HEK293 (cell line): ENCODE results near the gene POMT2.

ENCODE experiments used
- CTCF ChIA-PET: fragments of 350-600 bp; formaldehyde crosslinking; extraction: SDS; loops from one replicate; lab custom pipeline; 2021; ENCODE audit warnings: antibody characterized with exemption; lab: Yijun Ruan, JAX
- POLR2A ChIA-PET: fragments of 300-600 bp; formaldehyde crosslinking; extraction: SDS; loops from one replicate; lab custom pipeline; 2020; ENCODE audit warnings: antibody characterized with exemption, inconsistent platforms; lab: Yijun Ruan, JAX
- H3K27ac ChIP-seq: fragments of 200-500 bp; sonication (Bioruptor generic); 2 replicates; pipeline ENCODE4 v1.5.1; 2014; ENCODE audit warnings: low read depth, low read length, control low read depth, inconsistent platforms; ENCODE audit errors: extremely low read depth
- H3K36me3 ChIP-seq, 2 experiments: fragments of 200-500 bp in 1 of 2; sonication (Bioruptor generic) in 1 of 2; 1 replicate in 1 of 2; 2 replicates in 1 of 2; pipeline ENCODE4 v1.5.1; 2014 to 2017; ENCODE audit warnings: inconsistent platforms in 2 of 2, low read length in 2 of 2; ENCODE audit not compliant: control insufficient read depth in 2 of 2, insufficient read depth in 1 of 2
- H3K4me1 ChIP-seq: fragments of 200-500 bp; sonication (Bioruptor generic); 2 replicates; pipeline ENCODE4 v1.5.1; 2014; ENCODE audit warnings: mild to moderate bottlenecking, low read length, inconsistent platforms; ENCODE audit not compliant: control insufficient read depth, insufficient read depth
- H3K4me3 ChIP-seq: 2 replicates; pipeline ENCODE4 v1.5.1; 2011; ENCODE audit warnings: low read depth, mild to moderate bottlenecking, control low read depth, low read length, moderate library complexity
- H3K9me3 ChIP-seq: fragments of 200-500 bp; sonication (Bioruptor generic); 2 replicates; pipeline ENCODE4 v1.5.1; 2014; ENCODE audit warnings: low read depth, low read length, inconsistent platforms; ENCODE audit not compliant: control insufficient read depth, insufficient read depth
- KLF9 ChIP-seq: fragments of 450-650 bp; formaldehyde crosslinking; IDR thresholded peaks from 2 replicates; pipeline ENCODE4 v1.5.1; 2016; ENCODE audit warnings: missing biosample characterization, missing genetic modification characterization, low read depth
- OSR2 ChIP-seq: fragments of 450-650 bp; formaldehyde crosslinking; IDR thresholded peaks from 2 replicates; pipeline ENCODE4 v1.5.1; 2016; ENCODE audit warnings: missing biosample characterization, missing genetic modification characterization
- OVOL3 ChIP-seq: fragments of 450-650 bp; formaldehyde crosslinking; IDR thresholded peaks from 2 replicates; pipeline ENCODE4 v1.5.1; 2016; ENCODE audit warnings: missing biosample characterization, missing genetic modification characterization
- RBAK ChIP-seq: fragments of 450-650 bp; formaldehyde crosslinking; IDR thresholded peaks from 2 replicates; pipeline ENCODE4 v1.5.1; 2016; ENCODE audit warnings: missing biosample characterization, missing genetic modification characterization
- SCRT2 ChIP-seq: fragments of 450-650 bp; formaldehyde crosslinking; IDR thresholded peaks from 2 replicates; pipeline ENCODE4 v1.5.1; 2016; ENCODE audit warnings: missing biosample characterization, missing genetic modification characterization
- ZNF157 ChIP-seq: fragments of 450-650 bp; formaldehyde crosslinking; IDR thresholded peaks from 2 replicates; pipeline ENCODE4 v1.5.1; 2016; ENCODE audit warnings: missing biosample characterization, missing genetic modification characterization
- ZNF184 ChIP-seq: fragments of 450-650 bp; IDR thresholded peaks from 2 replicates; pipeline ENCODE4 v1.5.1; 2018; ENCODE audit warnings: missing biosample characterization, mild to moderate bottlenecking, missing genetic modification characterization
- ZNF23 ChIP-seq: fragments of 450-650 bp; formaldehyde crosslinking; IDR thresholded peaks from 2 replicates; pipeline ENCODE4 v1.5.1; 2016; ENCODE audit warnings: missing biosample characterization, missing genetic modification characterization, borderline replicate concordance
- ZNF239 ChIP-seq: fragments of 450-650 bp; formaldehyde crosslinking; IDR thresholded peaks from 2 replicates; pipeline ENCODE4 v1.5.1; 2016; ENCODE audit warnings: missing biosample characterization, missing genetic modification characterization
- ZNF311 ChIP-seq: fragments of 450-650 bp; formaldehyde crosslinking; IDR thresholded peaks from 2 replicates; pipeline ENCODE4 v1.5.1; 2017; ENCODE audit warnings: missing biosample characterization, missing genetic modification characterization, borderline replicate concordance
- ZNF394 ChIP-seq: fragments of 450-650 bp; formaldehyde crosslinking; IDR thresholded peaks from 2 replicates; pipeline ENCODE4 v1.5.1; 2016; ENCODE audit warnings: missing biosample characterization, missing genetic modification characterization, mild to moderate bottlenecking, moderate library complexity, borderline replicate concordance
- ZNF510 ChIP-seq: fragments of 450-650 bp; formaldehyde crosslinking; IDR thresholded peaks from 2 replicates; pipeline ENCODE4 v1.5.1; 2018; ENCODE audit warnings: mild to moderate bottlenecking, missing genetic modification characterization, missing biosample characterization; ENCODE audit not compliant: insufficient replicate concordance
- ZNF548 ChIP-seq: fragments of 450-650 bp; formaldehyde crosslinking; IDR thresholded peaks from 2 replicates; pipeline ENCODE4 v1.5.1; 2016; ENCODE audit warnings: missing biosample characterization, missing genetic modification characterization
- ZNF610 ChIP-seq: fragments of 450-650 bp; formaldehyde crosslinking; IDR thresholded peaks from 2 replicates; pipeline ENCODE4 v1.5.1; 2016; ENCODE audit warnings: missing biosample characterization, missing genetic modification characterization, borderline replicate concordance
- ZNF660 ChIP-seq: fragments of 450-650 bp; IDR thresholded peaks from 2 replicates; pipeline ENCODE4 v1.5.1; 2018; ENCODE audit warnings: missing biosample characterization, mild to moderate bottlenecking, missing genetic modification characterization
- ZNF785 ChIP-seq: fragments of 450-650 bp; formaldehyde crosslinking; IDR thresholded peaks from 2 replicates; pipeline ENCODE4 v1.5.1; 2016; ENCODE audit warnings: missing biosample characterization, missing genetic modification characterization
- ZNF792 ChIP-seq: fragments of 450-650 bp; formaldehyde crosslinking; IDR thresholded peaks from 2 replicates; pipeline ENCODE4 v1.5.1; 2016; ENCODE audit warnings: missing biosample characterization, missing genetic modification characterization
- TF ChIP-seq, protein P1 (sequence below): fragments of 450-650 bp; formaldehyde crosslinking; optimal IDR thresholded peaks from 2 replicates; pipeline ENCODE3; 2016; ENCODE audit warnings: missing biosample characterization, mild to moderate bottlenecking, missing genetic modification characterization
- TF ChIP-seq, protein P2 (sequence below): fragments of 450-650 bp; formaldehyde crosslinking; IDR thresholded peaks from 2 replicates; pipeline ENCODE4 v1.5.1; 2016; ENCODE audit warnings: missing biosample characterization, missing genetic modification characterization
- TF ChIP-seq, protein P3 (sequence below): fragments of 450-650 bp; formaldehyde crosslinking; IDR thresholded peaks from 2 replicates; pipeline ENCODE4 v1.5.1; 2017; ENCODE audit warnings: missing biosample characterization, missing genetic modification characterization
- TF ChIP-seq, protein P4 (sequence below): fragments of 450-650 bp; formaldehyde crosslinking; IDR thresholded peaks from 2 replicates; pipeline ENCODE4 v1.5.1; 2016; ENCODE audit warnings: missing biosample characterization, missing genetic modification characterization
- TF ChIP-seq, protein P5 (sequence below): fragments of 450-650 bp; formaldehyde crosslinking; IDR thresholded peaks from 2 replicates; pipeline ENCODE4 v1.5.1; 2016; ENCODE audit warnings: missing biosample characterization, missing genetic modification characterization
- TF ChIP-seq, protein P6 (sequence below): fragments of 450-650 bp; formaldehyde crosslinking; conservative IDR thresholded peaks from 2 replicates; pipeline ENCODE4 v1.5.1; 2016; ENCODE audit warnings: low read depth, missing biosample characterization, missing genetic modification characterization
- TF ChIP-seq, protein P7 (sequence below): fragments of 450-650 bp; formaldehyde crosslinking; IDR thresholded peaks from 2 replicates; pipeline ENCODE4 v1.5.1; 2016; ENCODE audit warnings: missing biosample characterization, missing genetic modification characterization, borderline replicate concordance

Gene POMT2

DNA sequence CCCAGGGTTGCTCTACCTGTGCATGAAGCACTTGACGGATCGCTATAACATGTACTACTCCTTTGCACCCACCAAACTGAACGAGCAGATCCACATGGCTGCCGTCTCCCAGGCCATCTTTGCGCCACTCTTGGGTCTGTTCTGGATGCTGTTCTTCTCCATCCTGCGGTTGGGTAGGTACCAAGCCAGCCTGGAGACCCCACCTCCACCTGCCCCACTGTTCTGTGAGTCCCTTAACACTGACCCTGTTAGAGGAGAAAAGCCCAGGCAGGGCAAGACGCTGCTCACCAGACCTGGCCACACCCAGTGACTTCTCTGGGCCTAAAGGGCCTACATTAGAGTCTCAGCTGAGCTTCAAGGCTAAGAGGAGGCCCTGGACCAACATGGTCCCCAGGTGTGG is 71.4 kb downstream of the POMT2 start:
- Histone ChIP-seq H3K36me3 (peaks cover 0 to 21% of the 10 kb centered on the region in 2 experiments; a peak in 1 of 3 replicates), H3K4me3 (no peak overlapping the region), H3K9me3 (no peaks in the 10 kb centered on the region), H3K27ac (no peak overlapping the region), H3K4me1 (no peaks in the 10 kb centered on the region)
- POLR2A ChIA-PET = interaction anchor here (0.6 kb wide), 1 partner anchor 243 kb away, joined by 5 read pairs; no protein-coding TSS in a partner anchor
- CTCF ChIA-PET = interaction anchor here (1.6 kb wide), 1 partner anchor 10 kb away, joined by 4 read pairs; no protein-coding TSS in a partner anchor
- no peak for TF ChIP-seq ZNF239 (tag by site-specific recombination)
- TF ChIP-seq, protein P1, sequence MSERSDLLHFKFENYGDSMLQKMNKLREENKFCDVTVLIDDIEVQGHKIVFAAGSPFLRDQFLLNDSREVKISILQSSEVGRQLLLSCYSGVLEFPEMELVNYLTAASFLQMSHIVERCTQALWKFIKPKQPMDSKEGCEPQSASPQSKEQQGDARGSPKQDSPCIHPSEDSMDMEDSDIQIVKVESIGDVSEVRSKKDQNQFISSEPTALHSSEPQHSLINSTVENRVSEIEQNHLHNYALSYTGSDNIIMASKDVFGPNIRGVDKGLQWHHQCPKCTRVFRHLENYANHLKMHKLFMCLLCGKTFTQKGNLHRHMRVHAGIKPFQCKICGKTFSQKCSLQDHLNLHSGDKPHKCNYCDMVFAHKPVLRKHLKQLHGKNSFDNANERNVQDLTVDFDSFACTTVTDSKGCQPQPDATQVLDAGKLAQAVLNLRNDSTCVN (tag by site-specific recombination) = no peak
- TF ChIP-seq ZNF394 (tag by site-specific recombination) = no peak
- TF ChIP-seq ZNF311 = no peak
- TF ChIP-seq ZNF184 (tag by site-specific recombination) = no peak
- TF ChIP-seq ZNF510 (tag by site-specific recombination) = no peak
- no peak for TF ChIP-seq RBAK (tag by site-specific recombination)
- no peak for TF ChIP-seq OSR2 (tag by site-specific recombination)
- TF ChIP-seq ZNF660 (tag by site-specific recombination) = no peak
- no peak for TF ChIP-seq OVOL3
- TF ChIP-seq ZNF792 = no peak
- TF ChIP-seq, protein P2, sequence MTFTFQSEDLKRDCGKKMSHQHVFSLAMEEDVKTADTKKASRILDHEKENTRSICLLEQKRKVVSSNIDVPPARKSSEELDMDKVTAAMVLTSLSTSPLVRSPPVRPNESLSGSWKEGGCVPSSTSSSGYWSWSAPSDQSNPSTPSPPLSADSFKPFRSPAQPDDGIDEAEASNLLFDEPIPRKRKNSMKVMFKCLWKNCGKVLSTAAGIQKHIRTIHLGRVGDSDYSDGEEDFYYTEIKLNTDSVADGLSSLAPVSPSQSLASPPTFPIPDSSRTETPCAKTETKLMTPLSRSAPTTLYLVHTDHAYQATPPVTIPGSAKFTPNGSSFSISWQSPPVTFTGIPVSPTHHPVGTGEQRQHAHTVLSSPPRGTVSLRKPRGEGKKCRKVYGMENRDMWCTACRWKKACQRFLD = no peak
- TF ChIP-seq, protein P3, sequence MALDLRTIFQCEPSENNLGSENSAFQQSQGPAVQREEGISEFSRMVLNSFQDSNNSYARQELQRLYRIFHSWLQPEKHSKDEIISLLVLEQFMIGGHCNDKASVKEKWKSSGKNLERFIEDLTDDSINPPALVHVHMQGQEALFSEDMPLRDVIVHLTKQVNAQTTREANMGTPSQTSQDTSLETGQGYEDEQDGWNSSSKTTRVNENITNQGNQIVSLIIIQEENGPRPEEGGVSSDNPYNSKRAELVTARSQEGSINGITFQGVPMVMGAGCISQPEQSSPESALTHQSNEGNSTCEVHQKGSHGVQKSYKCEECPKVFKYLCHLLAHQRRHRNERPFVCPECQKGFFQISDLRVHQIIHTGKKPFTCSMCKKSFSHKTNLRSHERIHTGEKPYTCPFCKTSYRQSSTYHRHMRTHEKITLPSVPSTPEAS = no peak
- no peak for TF ChIP-seq ZNF610 (tag by site-specific recombination)
- no peak for TF ChIP-seq ZNF157
- TF ChIP-seq, protein P4, sequence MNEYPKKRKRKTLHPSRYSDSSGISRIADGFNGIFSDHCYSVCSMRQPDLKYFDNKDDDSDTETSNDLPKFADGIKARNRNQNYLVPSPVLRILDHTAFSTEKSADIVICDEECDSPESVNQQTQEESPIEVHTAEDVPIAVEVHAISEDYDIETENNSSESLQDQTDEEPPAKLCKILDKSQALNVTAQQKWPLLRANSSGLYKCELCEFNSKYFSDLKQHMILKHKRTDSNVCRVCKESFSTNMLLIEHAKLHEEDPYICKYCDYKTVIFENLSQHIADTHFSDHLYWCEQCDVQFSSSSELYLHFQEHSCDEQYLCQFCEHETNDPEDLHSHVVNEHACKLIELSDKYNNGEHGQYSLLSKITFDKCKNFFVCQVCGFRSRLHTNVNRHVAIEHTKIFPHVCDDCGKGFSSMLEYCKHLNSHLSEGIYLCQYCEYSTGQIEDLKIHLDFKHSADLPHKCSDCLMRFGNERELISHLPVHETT (tag by site-specific recombination) = no peak

DNA sequence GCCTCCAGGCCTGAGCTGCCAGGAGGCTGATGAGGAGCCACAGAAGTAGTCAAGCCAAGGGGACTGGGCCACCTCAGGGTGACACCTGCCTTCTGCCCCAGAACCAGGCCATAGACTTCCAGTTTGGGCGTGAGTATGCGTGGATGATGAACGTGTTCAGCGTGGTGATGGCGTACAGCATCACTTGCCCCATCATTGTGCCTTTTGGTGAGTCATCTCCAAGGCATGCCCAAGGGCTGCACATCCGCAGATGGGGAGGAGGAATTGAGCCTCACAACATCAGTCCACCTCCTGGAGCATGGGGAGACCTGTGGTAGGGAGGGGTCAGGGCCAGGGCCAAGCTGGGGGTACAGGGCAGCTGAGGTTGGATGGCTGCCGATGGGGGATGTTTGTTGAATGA is 72.0 kb downstream of the POMT2 start:
- CTCF ChIA-PET = no interaction called here
- H3K4me1 ChIP-seq = no peaks in the 10 kb centered on the region
- no peak overlapping the region for H3K27ac ChIP-seq
- TF ChIP-seq, protein P5, sequence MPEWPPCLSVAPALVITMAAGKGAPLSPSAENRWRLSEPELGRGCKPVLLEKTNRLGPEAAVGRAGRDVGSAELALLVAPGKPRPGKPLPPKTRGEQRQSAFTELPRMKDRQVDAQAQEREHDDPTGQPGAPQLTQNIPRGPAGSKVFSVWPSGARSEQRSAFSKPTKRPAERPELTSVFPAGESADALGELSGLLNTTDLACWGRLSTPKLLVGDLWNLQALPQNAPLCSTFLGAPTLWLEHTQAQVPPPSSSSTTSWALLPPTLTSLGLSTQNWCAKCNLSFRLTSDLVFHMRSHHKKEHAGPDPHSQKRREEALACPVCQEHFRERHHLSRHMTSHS (tag by site-specific recombination) = no peak
- TF ChIP-seq, protein P6, sequence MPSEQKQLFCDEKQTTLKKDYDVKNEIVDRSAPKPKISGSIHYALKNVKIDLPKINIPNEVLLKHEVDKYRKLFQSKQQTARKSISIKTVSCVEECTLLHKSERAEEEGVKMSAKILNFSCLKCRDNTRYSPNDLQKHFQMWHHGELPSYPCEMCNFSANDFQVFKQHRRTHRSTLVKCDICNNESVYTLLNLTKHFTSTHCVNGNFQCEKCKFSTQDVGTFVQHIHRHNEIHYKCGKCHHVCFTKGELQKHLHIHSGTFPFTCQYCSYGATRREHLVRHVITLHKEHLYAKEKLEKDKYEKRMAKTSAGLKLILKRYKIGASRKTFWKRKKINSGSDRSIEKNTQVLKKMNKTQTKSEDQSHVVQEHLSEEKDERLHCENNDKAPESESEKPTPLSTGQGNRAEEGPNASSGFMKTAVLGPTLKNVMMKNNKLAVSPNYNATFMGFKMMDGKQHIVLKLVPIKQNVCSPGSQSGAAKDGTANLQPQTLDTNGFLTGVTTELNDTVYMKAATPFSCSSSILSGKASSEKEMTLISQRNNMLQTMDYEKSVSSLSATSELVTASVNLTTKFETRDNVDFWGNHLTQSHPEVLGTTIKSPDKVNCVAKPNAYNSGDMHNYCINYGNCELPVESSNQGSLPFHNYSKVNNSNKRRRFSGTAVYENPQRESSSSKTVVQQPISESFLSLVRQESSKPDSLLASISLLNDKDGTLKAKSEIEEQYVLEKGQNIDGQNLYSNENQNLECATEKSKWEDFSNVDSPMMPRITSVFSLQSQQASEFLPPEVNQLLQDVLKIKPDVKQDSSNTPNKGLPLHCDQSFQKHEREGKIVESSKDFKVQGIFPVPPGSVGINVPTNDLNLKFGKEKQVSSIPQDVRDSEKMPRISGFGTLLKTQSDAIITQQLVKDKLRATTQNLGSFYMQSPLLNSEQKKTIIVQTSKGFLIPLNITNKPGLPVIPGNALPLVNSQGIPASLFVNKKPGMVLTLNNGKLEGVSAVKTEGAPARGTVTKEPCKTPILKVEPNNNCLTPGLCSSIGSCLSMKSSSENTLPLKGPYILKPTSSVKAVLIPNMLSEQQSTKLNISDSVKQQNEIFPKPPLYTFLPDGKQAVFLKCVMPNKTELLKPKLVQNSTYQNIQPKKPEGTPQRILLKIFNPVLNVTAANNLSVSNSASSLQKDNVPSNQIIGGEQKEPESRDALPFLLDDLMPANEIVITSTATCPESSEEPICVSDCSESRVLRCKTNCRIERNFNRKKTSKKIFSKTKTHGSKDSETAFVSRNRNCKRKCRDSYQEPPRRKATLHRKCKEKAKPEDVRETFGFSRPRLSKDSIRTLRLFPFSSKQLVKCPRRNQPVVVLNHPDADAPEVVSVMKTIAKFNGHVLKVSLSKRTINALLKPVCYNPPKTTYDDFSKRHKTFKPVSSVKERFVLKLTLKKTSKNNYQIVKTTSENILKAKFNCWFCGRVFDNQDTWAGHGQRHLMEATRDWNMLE (tag by site-specific recombination) = no peak
- no peak for TF ChIP-seq ZNF548 (tag by site-specific recombination)
- no peak for TF ChIP-seq SCRT2 (tag by site-specific recombination)
- TF ChIP-seq ZNF785 = no peak
- TF ChIP-seq, protein P7, sequence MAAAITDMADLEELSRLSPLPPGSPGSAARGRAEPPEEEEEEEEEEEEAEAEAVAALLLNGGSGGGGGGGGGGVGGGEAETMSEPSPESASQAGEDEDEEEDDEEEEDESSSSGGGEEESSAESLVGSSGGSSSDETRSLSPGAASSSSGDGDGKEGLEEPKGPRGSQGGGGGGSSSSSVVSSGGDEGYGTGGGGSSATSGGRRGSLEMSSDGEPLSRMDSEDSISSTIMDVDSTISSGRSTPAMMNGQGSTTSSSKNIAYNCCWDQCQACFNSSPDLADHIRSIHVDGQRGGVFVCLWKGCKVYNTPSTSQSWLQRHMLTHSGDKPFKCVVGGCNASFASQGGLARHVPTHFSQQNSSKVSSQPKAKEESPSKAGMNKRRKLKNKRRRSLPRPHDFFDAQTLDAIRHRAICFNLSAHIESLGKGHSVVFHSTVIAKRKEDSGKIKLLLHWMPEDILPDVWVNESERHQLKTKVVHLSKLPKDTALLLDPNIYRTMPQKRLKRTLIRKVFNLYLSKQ (tag by site-specific recombination) = no peak
- TF ChIP-seq KLF9 = no peak
- no peak for TF ChIP-seq ZNF23 (tag by site-specific recombination)
- H3K36me3 ChIP-seq = peaks cover 0 to 21% of the 10 kb centered on the region in 2 experiments; a peak in 1 of 3 replicates
- no peak overlapping the region for H3K4me3 ChIP-seq
- POLR2A ChIA-PET = no interaction called here
- H3K9me3 ChIP-seq = no peaks in the 10 kb centered on the region
